ENCODE data around the gene PRSS22.

- TF ChIP-seq SP1 (IDR thresholded peaks at IDR 0.05) (no peak), FOXM1 (IDR thresholded peaks at IDR 0.05; ENCODE audit: borderline replicate concordance) (no peak), PKNOX1 (IDR thresholded peaks at IDR 0.05) (no peak)
These were observed 8.5 kb upstream of the PRSS22 start for GRCh38 chr16:2866431-2866830.

Measured in HEK293T (cell line).